SH-SY5Y (cell line): ENCODE measurements around the gene ZNF764.

ENCODE experiments used
- GATA2 ChIP-seq: IDR thresholded peaks from 2 replicates; pipeline ENCODE4 v1.6.1; 2011; ENCODE audit warnings: mild to moderate bottlenecking, low read depth, low read length
- GATA3 ChIP-seq: IDR thresholded peaks from 2 replicates; pipeline ENCODE4 v1.6.1; 2011; ENCODE audit warnings: low read depth, mild to moderate bottlenecking, low read length, moderate library complexity

The ZNF764 gene

GRCh38 chr16:30582611-30583340 is 24.6 kb upstream of the ZNF764 start:
- TF ChIP-seq GATA2 (no peak), GATA3 (no peak)

GRCh38 chr16:30581457-30581856 is 23.3 kb upstream of the ZNF764 start:
- TF ChIP-seq GATA3 (no peak), GATA2 (no peak)

- TF ChIP-seq GATA3 (no peak), GATA2 (no peak)
Observed at GRCh38 chr16:30574678-30575077, 16.5 kb upstream of the ZNF764 start.

- TF ChIP-seq GATA2 (no peak), GATA3 (no peak)
Observed at GRCh38 chr16:30571445-30572322, 13.5 kb upstream of the ZNF764 start, which contains the start of gene ZNF688. Gene ZNF688 (minus strand): TSS chr16:30571714. CDS start chr16:30571629, 85 bp downstream.

GRCh38 chr16:30570636-30571444 is 12.7 kb upstream of the ZNF764 start:
- TF ChIP-seq GATA2, result no peak
- TF ChIP-seq GATA3, result no peak

- TF ChIP-seq GATA2 (no peak), GATA3 (no peak)
Observed at GRCh38 chr16:30569746-30570635, 11.8 kb upstream of the ZNF764 start.

- TF ChIP-seq GATA3 (no peak), GATA2 (no peak; the same call in 1 of the 2 replicates)
Observed at GRCh38 chr16:30569281-30569680, 11.1 kb upstream of the ZNF764 start.

GRCh38 chr16:30567991-30568638 is 9.9 kb upstream of the ZNF764 start:
- TF ChIP-seq GATA3 (no peak), GATA2 (no peak)

- TF ChIP-seq GATA2 (no peak), GATA3 (no peak)
Observed at GRCh38 chr16:30567160-30567990, 9.2 kb upstream of the ZNF764 start.

GRCh38 chr16:30566531-30566930 is 8.4 kb upstream of the ZNF764 start:
- TF ChIP-seq GATA3 (no peak), GATA2 (no peak)

- TF ChIP-seq GATA2, result no peak
- no peak for TF ChIP-seq GATA3
Observed at GRCh38 chr16:30565984-30566383, 7.8 kb upstream of the ZNF764 start.

GRCh38 chr16:30565526-30565925 is 7.4 kb upstream of the ZNF764 start:
- TF ChIP-seq GATA2 (no peak), GATA3 (no peak)

- TF ChIP-seq GATA2 (no peak), GATA3 (no peak)
Observed at GRCh38 chr16:30562021-30562420, 3.8 kb upstream of the ZNF764 start.
